Progenitor cell of endocrine pancreas (in vitro differentiated cells): Measurements from ENCODE around the gene TTC23L. TPM values are rescaled to one million over a fixed set of nuclear protein-coding genes. Genes with fewer than 3 reads are reported as not detected.

Experiments
- DNase-seq: peaks from one replicate; pipeline ENCODE4 v3.0.0; 2021; ENCODE audit warnings: low spot score; ENCODE audit not compliant: unreplicated experiment
- H3K27ac Mint-ChIP-seq: 2 replicates; pipeline ENCODE4 v1.8.0; 2021; ENCODE audit warnings: mild to moderate bottlenecking, moderate library complexity, mixed read lengths
- H3K27me3 Mint-ChIP-seq: 2 replicates; pipeline ENCODE4 v1.8.0; 2021; ENCODE audit warnings: mixed read lengths
- H3K36me3 Mint-ChIP-seq: 2 replicates; pipeline ENCODE4 v1.8.0; 2022; ENCODE audit warnings: mixed read lengths; ENCODE audit not compliant: insufficient read depth
- H3K4me1 Mint-ChIP-seq: 2 replicates; pipeline ENCODE4 v1.8.0; 2021; ENCODE audit warnings: low read depth, mixed read lengths
- H3K4me3 Mint-ChIP-seq: 2 replicates; pipeline ENCODE4 v1.8.0; 2021; ENCODE audit warnings: low read depth, mild to moderate bottlenecking, moderate library complexity, mixed read lengths
- H3K9me3 Mint-ChIP-seq: 2 replicates; pipeline ENCODE4 v1.8.0; 2021; ENCODE audit warnings: low read depth, mixed read lengths
- total RNA-seq: library from RNA; stranded (reverse); gene quantifications from 2 replicates; pipeline ENCODE4 v1.2.1, GENCODE V29; 2021
- TF ChIP-seq, protein P1 (sequence below): fragments of 200-600 bp; sonication (generic); IDR thresholded peaks from one replicate; pipeline ENCODE4 v1.5.0; 2021; ENCODE audit warnings: antibody characterized with exemption, mild to moderate bottlenecking; ENCODE audit not compliant: unreplicated experiment

TTC23L gene
- total RNA-seq, 1 donor from 2014 or later: 2.8 TPM

DNA sequence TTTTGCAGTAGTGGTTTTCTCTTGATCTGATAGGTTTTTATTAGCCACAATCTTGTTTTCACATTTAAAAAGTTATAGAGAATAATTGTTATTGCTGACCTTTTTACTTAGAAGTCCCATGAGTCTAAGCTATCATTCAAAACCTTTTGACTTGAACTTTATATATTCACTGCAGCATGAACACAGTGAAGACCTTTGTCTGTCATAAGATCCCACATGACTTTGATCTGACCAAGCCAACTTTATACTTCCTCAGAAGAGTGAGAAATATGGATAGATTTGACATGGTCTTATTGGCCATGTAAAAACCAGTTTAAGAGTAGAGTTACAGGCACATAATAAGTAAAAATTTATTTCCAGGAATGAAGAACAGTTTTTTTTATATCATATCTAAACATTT lies 42.3 kb downstream of the TTC23L start:
- H3K9me3 Mint-ChIP-seq: peaks cover 10% of the 10 kb centered on the region
- H3K4me3 Mint-ChIP-seq: no peak overlapping the region
- H3K36me3 Mint-ChIP-seq: peaks cover 6% of the 10 kb centered on the region
- TF ChIP-seq, protein P1, sequence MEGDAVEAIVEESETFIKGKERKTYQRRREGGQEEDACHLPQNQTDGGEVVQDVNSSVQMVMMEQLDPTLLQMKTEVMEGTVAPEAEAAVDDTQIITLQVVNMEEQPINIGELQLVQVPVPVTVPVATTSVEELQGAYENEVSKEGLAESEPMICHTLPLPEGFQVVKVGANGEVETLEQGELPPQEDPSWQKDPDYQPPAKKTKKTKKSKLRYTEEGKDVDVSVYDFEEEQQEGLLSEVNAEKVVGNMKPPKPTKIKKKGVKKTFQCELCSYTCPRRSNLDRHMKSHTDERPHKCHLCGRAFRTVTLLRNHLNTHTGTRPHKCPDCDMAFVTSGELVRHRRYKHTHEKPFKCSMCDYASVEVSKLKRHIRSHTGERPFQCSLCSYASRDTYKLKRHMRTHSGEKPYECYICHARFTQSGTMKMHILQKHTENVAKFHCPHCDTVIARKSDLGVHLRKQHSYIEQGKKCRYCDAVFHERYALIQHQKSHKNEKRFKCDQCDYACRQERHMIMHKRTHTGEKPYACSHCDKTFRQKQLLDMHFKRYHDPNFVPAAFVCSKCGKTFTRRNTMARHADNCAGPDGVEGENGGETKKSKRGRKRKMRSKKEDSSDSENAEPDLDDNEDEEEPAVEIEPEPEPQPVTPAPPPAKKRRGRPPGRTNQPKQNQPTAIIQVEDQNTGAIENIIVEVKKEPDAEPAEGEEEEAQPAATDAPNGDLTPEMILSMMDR: no peak
- no peaks in the 10 kb centered on the region for H3K27me3 Mint-ChIP-seq
- no peak overlapping the region for H3K27ac Mint-ChIP-seq
- no peak for DNase-seq
- no peaks in the 10 kb centered on the region for H3K4me1 Mint-ChIP-seq

DNA sequence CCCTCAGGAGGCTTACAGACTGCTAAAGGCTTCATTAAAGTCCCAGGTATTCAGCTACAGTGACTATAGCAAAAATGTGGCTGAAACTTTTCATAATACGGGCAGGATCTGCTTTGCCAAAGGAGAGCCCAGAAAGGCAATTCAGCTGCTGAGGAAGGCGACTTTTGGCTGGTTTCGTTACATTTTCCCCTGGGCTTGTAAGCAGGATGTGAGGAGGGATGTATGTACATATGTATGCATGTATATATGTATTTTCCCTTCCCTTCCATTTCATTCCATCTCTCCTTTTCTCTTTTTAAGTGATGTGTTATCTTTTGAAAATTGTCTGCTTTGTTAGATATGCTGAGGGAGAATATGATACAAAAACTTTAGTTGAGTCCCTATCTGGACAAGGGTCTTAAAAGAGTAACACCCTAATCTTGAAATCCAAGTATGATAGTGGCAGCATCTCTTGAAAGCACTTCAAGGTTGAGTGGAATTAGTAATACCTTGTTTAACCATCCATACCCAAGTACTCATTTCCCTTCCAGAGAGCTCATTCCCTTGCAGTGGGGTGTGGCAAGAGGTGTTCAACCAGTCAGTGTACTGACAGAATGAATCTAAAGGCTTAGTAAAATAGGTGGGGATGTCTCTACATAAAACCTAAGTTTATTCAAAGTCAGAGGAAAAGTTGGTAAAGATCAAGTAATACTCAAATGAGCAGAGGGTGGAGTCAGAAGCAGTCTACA lies 47.6 kb downstream of the TTC23L start:
- no peak for DNase-seq
- no peak overlapping the region for H3K4me3 Mint-ChIP-seq
- no peaks in the 10 kb centered on the region for H3K36me3 Mint-ChIP-seq
- peaks cover 3% of the 10 kb centered on the region for H3K27me3 Mint-ChIP-seq
- H3K9me3 Mint-ChIP-seq: no peaks in the 10 kb centered on the region
- no peak overlapping the region for H3K27ac Mint-ChIP-seq
- peaks cover 2% of the 10 kb centered on the region for H3K4me1 Mint-ChIP-seq
- TF ChIP-seq, protein P1: no peak

DNA sequence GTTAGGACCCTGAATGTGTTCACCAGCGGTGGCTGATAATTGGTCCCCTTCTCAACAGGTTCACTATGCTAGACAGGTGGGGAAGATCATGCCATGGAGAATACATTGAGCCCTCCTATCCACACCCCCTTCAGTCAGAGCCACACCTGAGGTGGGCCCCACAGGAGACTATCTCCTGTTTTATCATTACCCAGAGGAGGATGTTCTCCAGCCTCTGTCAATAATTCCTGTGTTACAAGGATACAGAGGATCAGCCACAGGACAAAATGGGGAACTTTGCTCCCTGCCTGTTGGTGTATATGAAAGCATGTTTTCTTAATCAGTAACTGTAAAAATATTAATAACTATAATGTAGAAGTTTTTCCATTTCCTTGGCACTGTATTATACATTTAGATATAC lies 50.4 kb downstream of the TTC23L start:
- H3K4me3 Mint-ChIP-seq: no peak overlapping the region
- H3K27ac Mint-ChIP-seq: no peak overlapping the region
- H3K9me3 Mint-ChIP-seq: no peaks in the 10 kb centered on the region
- TF ChIP-seq, protein P1: no peak
- H3K27me3 Mint-ChIP-seq: peaks cover 3% of the 10 kb centered on the region
- no peak for DNase-seq
- H3K4me1 Mint-ChIP-seq: peaks cover 2% of the 10 kb centered on the region
- H3K36me3 Mint-ChIP-seq: no peaks in the 10 kb centered on the region

DNA sequence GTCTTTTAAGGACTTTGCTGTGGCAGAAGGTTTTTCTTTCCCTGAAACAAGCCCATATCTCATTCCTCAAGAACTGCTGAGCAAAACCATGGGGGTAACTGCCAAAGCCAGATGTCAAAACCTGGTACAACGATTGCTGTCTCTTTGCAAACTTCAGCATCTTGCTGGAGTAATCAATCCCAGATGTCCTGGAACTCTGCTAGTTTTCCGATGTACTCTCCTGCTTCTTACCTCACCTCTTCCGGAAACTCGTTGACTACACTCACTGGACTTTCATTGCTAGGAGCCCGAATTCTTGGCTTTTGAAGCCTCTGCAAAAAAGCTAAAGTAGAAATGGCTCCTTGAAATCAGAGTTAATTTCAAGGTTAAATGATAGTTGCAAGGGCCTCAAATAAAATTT lies 53.0 kb downstream of the TTC23L start:
- DNase-seq: no peak
- H3K27me3 Mint-ChIP-seq: peaks cover 2% of the 10 kb centered on the region
- H3K4me1 Mint-ChIP-seq: peaks cover 4% of the 10 kb centered on the region
- no peaks in the 10 kb centered on the region for H3K36me3 Mint-ChIP-seq
- TF ChIP-seq, protein P1: no peak
- no peaks in the 10 kb centered on the region for H3K9me3 Mint-ChIP-seq
- no peak overlapping the region for H3K27ac Mint-ChIP-seq
- no peak overlapping the region for H3K4me3 Mint-ChIP-seq

DNA sequence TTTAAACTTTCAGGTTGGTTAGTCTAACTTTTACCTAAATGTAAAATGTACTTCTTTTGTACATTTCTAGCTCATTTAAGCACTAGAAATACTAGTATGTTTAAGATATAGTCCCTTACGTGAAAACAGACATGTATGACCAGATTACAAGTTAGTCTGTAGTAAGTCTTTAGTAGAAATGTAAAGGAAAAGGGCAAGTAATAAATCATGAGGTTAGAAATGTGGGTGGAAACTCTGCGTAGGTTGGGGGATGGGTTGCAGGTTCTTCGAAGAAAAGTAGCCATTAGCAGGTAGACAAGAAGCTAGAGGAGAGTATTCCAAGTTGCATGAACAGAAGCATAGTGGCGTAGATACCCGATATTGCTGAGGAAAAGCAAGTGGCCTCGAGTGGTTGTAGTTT lies 53.5 kb downstream of the TTC23L start:
- H3K4me3 Mint-ChIP-seq: no peak overlapping the region
- TF ChIP-seq, protein P1: no peak
- no peaks in the 10 kb centered on the region for H3K9me3 Mint-ChIP-seq
- no peak for DNase-seq
- no peaks in the 10 kb centered on the region for H3K36me3 Mint-ChIP-seq
- H3K27ac Mint-ChIP-seq: no peak overlapping the region
- H3K4me1 Mint-ChIP-seq: peaks cover 4% of the 10 kb centered on the region
- H3K27me3 Mint-ChIP-seq: no peaks in the 10 kb centered on the region
